Rectal smooth muscle tissue (tissue), 1 donor: Measurements from ENCODE around the gene UBE2A.

ENCODE experiments used
- H3K27ac ChIP-seq: one replicate; pipeline ENCODE4 v1.7.0; 2013; ENCODE audit warnings: low read depth, low read length, inconsistent platforms
- H3K27me3 ChIP-seq: one replicate; pipeline ENCODE4 v1.7.0; 2013; ENCODE audit warnings: low read length; ENCODE audit not compliant: control insufficient read depth, insufficient read depth
- H3K36me3 ChIP-seq: one replicate; pipeline ENCODE4 v1.7.0; 2013; ENCODE audit warnings: low read length; ENCODE audit not compliant: control insufficient read depth, insufficient read depth
- H3K4me1 ChIP-seq: one replicate; pipeline ENCODE4 v1.7.0; 2013; ENCODE audit warnings: low read length; ENCODE audit not compliant: control insufficient read depth, insufficient read depth
- H3K4me3 ChIP-seq: one replicate; pipeline ENCODE4 v1.7.0; 2013; ENCODE audit warnings: low read length
- H3K9ac ChIP-seq: one replicate; pipeline ENCODE4 v1.7.0; 2013; ENCODE audit warnings: low read length

UBE2A gene

DNA sequence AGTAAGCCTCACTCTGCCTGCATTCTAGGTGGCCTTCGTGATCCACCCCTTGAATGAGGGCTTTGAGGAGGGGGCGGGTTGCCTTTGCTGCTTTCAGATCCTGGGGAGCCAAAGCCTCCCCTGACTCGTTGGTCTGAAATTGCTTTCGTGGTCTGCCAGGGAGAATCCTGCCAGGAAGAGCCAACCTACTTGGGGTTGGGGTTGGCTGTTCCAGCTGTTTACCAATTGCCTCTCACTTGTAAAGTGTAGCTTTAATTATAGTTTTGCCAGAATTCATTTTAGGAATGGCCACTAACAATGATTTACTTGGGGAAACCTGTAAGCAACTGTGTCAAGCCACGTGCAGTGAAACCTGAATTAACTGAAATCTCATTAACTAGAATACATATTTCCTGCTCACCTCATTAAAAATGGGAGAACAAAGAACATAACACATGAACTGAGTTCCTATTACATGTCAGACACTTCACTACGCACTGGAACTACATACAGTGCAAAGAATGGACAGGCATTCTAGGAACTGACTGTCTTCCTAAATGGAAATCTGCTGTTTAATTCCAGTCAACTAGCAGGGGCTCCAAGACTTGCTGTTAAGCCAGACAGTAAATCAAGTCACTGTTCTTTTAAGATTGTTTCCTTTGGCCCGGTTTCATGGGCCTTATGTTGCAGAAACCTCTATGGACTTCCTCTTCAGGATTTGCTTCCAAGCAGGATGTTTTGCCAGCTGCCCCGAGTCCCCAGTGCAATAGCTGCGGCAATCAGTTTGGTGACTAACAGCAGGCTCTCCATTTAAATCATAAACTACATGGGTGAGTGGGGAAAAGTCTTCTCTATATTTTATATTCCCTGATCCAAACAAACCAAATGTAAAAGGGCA lies 48.2 kb downstream of the UBE2A start:
- H3K36me3 ChIP-seq, result no peaks in the 10 kb centered on the region
- H3K9ac ChIP-seq, result no peak overlapping the region
- H3K4me1 ChIP-seq, result no peaks in the 10 kb centered on the region
- H3K4me3 ChIP-seq, result no peak overlapping the region
- no peak overlapping the region for H3K27ac ChIP-seq
- H3K27me3 ChIP-seq, result no peaks in the 10 kb centered on the region

DNA sequence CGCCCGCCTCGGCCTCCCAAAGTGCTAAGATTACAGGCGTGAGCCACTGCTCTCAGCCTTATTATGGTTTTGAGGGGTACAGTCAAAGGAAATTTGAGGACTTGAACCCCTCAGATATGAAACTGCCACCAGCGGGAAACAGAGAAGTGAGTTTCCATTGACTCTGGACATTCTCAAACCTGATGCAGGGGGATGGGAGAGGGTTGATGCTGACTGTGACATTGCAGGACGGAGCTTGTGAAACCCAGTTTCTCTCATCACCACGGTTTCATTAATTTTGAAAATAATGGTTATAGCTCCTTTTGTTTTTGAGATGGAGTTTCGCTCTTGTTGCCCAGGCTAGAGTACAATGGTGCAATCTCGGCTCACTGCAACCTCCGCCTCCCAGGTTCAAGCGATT lies 50.1 kb downstream of the UBE2A start:
- H3K4me1 ChIP-seq, result no peaks in the 10 kb centered on the region
- H3K36me3 ChIP-seq, result no peaks in the 10 kb centered on the region
- no peaks in the 10 kb centered on the region for H3K27me3 ChIP-seq
- no peak overlapping the region for H3K4me3 ChIP-seq
- H3K27ac ChIP-seq, result no peak overlapping the region
- H3K9ac ChIP-seq, result no peak overlapping the region

DNA sequence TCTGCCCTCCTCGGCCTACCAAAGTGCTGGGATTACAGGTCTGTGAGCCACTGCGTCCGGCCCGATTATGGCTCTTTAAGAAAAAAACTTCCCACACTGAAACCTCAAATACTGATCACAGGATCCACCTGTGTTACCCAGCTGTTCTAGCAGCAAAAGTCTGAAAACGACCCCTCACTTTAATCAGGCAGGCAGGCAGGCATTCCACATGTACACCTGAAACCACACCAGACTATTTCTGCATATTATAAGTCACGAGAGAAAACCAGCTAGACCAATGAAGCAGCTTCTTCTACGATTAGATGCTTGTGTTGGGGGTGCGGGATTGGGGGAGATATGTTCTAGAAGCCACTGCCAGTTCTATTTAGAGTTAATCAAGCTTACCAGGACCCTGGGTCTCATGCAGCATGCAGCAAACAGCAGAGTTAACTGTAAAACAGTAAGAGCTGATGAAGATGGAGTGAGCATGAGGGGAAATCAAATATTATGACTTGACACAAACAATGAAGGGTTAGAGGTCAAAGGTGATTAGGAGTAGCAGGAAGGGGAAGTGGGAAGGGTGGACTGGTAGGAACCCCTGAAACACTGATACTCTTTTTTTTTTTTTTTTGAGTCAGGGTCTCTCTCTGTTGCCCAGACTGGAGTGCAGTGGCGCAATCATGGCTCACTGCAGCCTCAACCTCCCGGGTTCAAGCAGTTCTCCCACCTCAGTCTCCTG lies 50.7 kb downstream of the UBE2A start:
- H3K4me1 ChIP-seq, result no peaks in the 10 kb centered on the region
- H3K27ac ChIP-seq, result no peak overlapping the region
- H3K4me3 ChIP-seq, result no peak overlapping the region
- H3K36me3 ChIP-seq, result no peaks in the 10 kb centered on the region
- H3K9ac ChIP-seq, result no peak overlapping the region
- H3K27me3 ChIP-seq, result no peaks in the 10 kb centered on the region

DNA sequence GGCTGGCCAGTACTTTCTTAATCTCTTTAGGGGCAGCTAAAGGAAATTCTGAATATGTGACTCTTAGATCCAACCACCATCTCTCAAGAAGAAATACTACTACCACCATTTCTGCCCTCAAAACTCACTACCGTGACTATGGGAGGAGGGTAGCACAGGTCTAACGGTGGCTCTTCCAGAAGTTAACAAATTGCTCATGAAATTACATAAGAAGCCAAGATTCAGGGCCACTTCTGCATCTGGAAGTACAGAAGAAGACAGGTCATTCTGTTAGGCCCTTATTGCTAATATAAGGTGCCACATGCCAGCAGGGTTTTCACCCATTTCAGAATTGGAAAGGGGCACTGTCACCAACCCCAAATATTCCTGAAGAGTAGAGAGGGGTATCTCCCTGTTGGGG lies 51.5 kb downstream of the UBE2A start:
- H3K4me3 ChIP-seq, result no peak overlapping the region
- H3K27me3 ChIP-seq, result no peaks in the 10 kb centered on the region
- no peak overlapping the region for H3K27ac ChIP-seq
- no peak overlapping the region for H3K9ac ChIP-seq
- H3K36me3 ChIP-seq, result no peaks in the 10 kb centered on the region
- no peaks in the 10 kb centered on the region for H3K4me1 ChIP-seq
